Measurements from ENCODE around the gene LRRC1. TPM values are rescaled to one million over a fixed set of nuclear protein-coding genes. Genes with fewer than 3 reads are reported as not detected.

Gene LRRC1
- total and polyA plus RNA-seq, 8 donors, result 2.9 to 50.4 (median 12.2) TPM

DNA sequence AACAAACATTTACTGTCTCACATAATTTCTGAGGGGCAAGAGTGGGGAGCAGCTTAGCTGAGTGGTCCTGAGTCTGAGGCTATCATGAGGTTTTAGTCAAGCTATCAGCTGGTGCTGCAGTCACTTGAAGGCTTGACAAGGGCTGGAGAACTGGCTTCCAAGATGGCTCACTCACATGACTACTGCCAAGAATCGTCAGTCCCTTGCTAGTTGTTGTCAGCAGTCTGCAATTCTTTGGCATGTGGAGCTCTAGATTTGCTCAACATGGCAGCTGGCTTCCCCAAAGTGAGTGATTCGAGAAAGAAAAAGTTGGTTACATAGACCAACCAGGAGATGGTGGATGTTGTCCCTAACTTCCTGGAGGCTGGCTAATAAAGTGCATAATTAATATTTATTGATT is 2.8 kb upstream of the LRRC1 start:
- no peak for DNase-seq
- H3K27me3 ChIP-seq, result no peaks in the 10 kb centered on the region
- no peak overlapping the region for H3K4me3 ChIP-seq
- H3K4me1 ChIP-seq, result peaks cover 7 to 30% (median 27%) of the 10 kb centered on the region in 4 donors
- H3K27ac ChIP-seq, result peak overlapping the region in 1 of 5 donors; percentile 91
- 50 to 68% (median 57%) methylated on average over 2 of the region's 2 CpGs for WGBS, 5 donors
- peaks cover 0 to 7% (median 7%) of the 10 kb centered on the region in 4 donors for H3K9me3 ChIP-seq
- TF ChIP-seq CTCF (IDR thresholded peaks at IDR 0.05), result no peak
- TF ChIP-seq POLR2AphosphoS5 (IDR thresholded peaks at IDR 0.05), result no peak
- H3K36me3 ChIP-seq, result no peaks in the 10 kb centered on the region
- intact Hi-C loops (cut with DNase I; ENCODE audit: low total_unique reads), result loop anchor here (10.0 kb wide), 1 partner anchor 163 kb away; no protein-coding TSS in a partner anchor

DNA sequence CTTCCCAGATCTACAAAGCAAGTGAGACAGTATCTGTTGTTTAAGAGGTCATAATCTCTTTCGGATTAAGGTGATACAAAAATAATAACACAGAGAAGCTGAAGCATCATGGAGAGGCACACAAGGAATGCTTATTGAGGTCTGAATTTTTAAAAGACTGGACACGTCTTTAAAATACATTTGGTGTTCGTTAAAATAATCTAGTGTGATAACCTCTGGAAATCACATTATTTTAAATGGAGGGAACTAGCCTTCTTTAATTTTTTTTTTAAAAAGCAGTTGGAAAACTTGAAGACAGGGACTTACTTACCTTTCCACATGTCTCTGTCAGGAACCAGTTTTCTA is 1.9 kb upstream of the LRRC1 start:
- peak overlapping the region; percentile 76 to 94 (median 88) for H3K4me3 ChIP-seq
- H3K4me1 ChIP-seq, result peaks cover 14 to 38% (median 35%) of the 10 kb centered on the region in 4 donors
- intact Hi-C loops (cut with DNase I; ENCODE audit: low total_unique reads), result loop anchor here (10.0 kb wide), 1 partner anchor 162 kb away; no protein-coding TSS in a partner anchor
- peaks cover 0 to 7% (median 7%) of the 10 kb centered on the region in 4 donors for H3K9me3 ChIP-seq
- no peaks in the 10 kb centered on the region for H3K27me3 ChIP-seq
- no peak for DNase-seq
- no peaks in the 10 kb centered on the region for H3K36me3 ChIP-seq
- peak overlapping the region; percentile 86 to 91 (median 90) for H3K27ac ChIP-seq
- TF ChIP-seq EP300 (IDR thresholded peaks at IDR 0.05) (no peak), CTCF (IDR thresholded peaks at IDR 0.05) (no peak), POLR2A (IDR thresholded peaks at IDR 0.05) (no peak), POLR2AphosphoS5 (IDR thresholded peaks at IDR 0.05) (no peak)
- 20 to 45% (median 30%) methylated on average over 3 of the region's 3 CpGs for WGBS, 5 donors

DNA sequence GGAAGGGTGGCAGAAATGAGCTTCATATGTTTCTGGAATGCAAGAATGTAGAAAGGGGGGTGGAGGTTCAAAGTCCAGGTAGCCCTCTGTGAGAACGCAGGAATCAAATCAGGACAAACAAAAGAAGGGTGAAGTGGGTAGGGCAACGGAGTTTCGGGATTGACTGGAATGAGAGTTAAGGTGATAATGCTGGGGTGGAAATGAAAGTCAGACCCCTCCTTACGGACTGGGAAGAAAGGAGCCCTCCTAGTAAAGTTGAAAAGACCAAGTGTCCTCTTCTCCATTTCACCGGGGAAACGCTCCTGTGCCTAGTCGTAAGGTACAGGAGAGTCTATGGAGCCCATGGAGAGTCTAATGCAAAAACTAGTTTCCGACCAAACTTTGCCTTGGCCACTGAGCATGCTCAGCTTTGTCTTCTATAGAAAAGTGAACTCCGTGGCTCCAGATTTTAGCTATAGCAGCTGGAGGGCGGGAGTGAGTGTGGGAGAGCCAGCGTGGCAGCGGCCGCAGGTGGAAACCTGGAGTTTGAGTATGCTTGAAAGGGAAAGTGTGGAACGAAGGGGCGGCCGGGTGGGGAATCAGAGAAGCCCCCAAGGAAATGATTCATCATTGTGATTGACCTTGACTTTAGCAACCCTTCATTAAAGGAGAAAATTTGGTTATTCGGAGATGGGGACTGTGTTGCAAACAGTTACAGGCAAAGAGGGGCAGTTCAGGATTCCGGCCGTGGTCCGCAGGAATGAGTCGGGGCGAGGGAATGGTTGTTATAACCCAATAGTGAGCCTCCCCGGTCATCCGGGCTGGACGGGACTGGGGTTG is 1.3 kb upstream of the LRRC1 start:
- peak; percentile 80 to 91 for DNase-seq
- peak overlapping the region; percentile 86 to 91 (median 90) for H3K27ac ChIP-seq
- peaks cover 0 to 6% (median 5%) of the 10 kb centered on the region in 4 donors for H3K9me3 ChIP-seq
- H3K4me3 ChIP-seq, result peak overlapping the region; percentile 76 to 94 (median 88)
- peaks cover 14 to 43% (median 35%) of the 10 kb centered on the region in 4 donors for H3K4me1 ChIP-seq
- H3K36me3 ChIP-seq, result no peaks in the 10 kb centered on the region
- TF ChIP-seq CTCF (IDR thresholded peaks at IDR 0.05) (no peak), POLR2AphosphoS5 (IDR thresholded peaks at IDR 0.05) (peak in 1 of 3 donors; percentile 19)
- WGBS, 5 donors, result 0 to 2% (median 1%) methylated on average over 25 of the region's 25 CpGs
- no peaks in the 10 kb centered on the region for H3K27me3 ChIP-seq
- intact Hi-C loops (cut with DNase I; ENCODE audit: low total_unique reads), result loop anchor here (10.0 kb wide), 1 partner anchor 161 kb away; no protein-coding TSS in a partner anchor

DNA sequence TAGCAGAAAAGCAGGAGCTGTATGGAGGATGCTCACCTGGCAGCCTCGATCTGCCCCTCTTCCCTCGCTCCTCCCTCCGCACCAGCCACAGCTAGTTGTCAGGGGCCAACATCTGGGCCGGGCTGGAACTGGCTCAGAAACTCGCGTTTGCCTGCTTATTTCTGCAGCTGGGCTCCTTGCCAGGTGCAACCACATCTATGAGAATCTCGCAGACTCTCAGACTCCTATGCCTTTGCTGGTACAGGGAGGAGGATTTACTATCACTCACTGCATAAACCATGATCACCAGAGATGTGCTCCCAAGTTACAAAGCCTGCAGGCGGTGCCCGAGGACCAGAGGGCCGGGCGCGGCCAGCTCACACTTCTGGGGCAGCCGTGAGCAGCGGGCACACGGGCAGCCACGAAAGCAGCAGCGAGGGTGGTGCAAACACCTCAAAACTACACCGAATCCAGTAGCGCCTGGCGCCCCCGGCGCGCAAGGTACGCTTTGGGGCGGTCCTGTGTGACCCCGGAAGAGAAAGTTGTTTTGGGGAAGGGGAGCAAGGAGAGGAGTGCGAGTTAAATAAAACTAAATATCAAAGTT is 577 bp upstream of the LRRC1 start:
- Histone ChIP-seq H3K4me1 (peaks cover 14 to 47% (median 36%) of the 10 kb centered on the region in 4 donors), H3K9me3 (no peaks in the 10 kb centered on the region), H3K4me3 (peak overlapping the region; percentile 76 to 94 (median 88)), H3K27ac (peak overlapping the region; percentile 86 to 91 (median 90)), H3K36me3 (no peaks in the 10 kb centered on the region), H3K27me3 (no peaks in the 10 kb centered on the region)
- DNase-seq, result peak; percentile 74 to 89
- TF ChIP-seq POLR2A (IDR thresholded peaks at IDR 0.05) (no peak), CTCF (IDR thresholded peaks at IDR 0.05) (peak in 4 of 7 experiments; percentile 8 to 43 (median 25)), POLR2AphosphoS5 (IDR thresholded peaks at IDR 0.05) (no peak)
- WGBS, 5 donors, result 0 to 2% (median 1%) methylated on average over 19 to 27 of the region's 27 CpGs
- intact Hi-C loops (cut with DNase I; ENCODE audit: low total_unique reads), result loop anchor here (10.0 kb wide), 1 partner anchor 161 kb away; no protein-coding TSS in a partner anchor
